GM12892 (cell line): ENCODE measurements around the gene TCTN3.

Experiments used
- POLR2A ChIP-seq: IDR thresholded peaks from 2 replicates; pipeline ENCODE4 v1.6.1; 2011; ENCODE audit warnings: low read depth, low read length, control low read depth
- POLR2AphosphoS5 ChIP-seq: IDR thresholded peaks from 2 replicates; pipeline ENCODE4 v1.6.1; 2011; ENCODE audit warnings: low read depth, low read length, control low read depth
- TAF1 ChIP-seq: IDR thresholded peaks from 2 replicates; pipeline ENCODE4 v1.6.1; 2011; ENCODE audit warnings: low read depth, mild to moderate bottlenecking, control low read depth, low read length, borderline replicate concordance

- TF ChIP-seq POLR2A: no peak
- TF ChIP-seq TAF1: no peak
- no peak for TF ChIP-seq POLR2AphosphoS5
Observed at GRCh38 chr10:95688648-95689047, 5.1 kb downstream of the TCTN3 start.
